Measurements from ENCODE around the gene PPARG. TPM values are rescaled to one million over a fixed set of nuclear protein-coding genes. Genes with fewer than 3 reads are reported as not detected.

PPARG gene
- polyA plus RNA-seq, 1 of the 3 experiments (the other 2 are of a cell fraction), result 2.8 TPM

GRCh38 chr3:12363397-12364195 lies 74.7 kb downstream of the PPARG start:
- no peak overlapping the region for H3K9ac ChIP-seq
- no peaks in the 10 kb centered on the region for H3K27me3 ChIP-seq (ENCODE audit: insufficient read depth)
- DNase-seq, result no peak
- H3K27ac ChIP-seq (ENCODE audit: low read depth in 2 of 2, low read length in 1 of 2), result no peak overlapping the region
- no peaks in the 10 kb centered on the region for H3F3A ChIP-seq (replicated peaks; ENCODE audit: insufficient read depth)
- H3K79me2 ChIP-seq (ENCODE audit: insufficient read depth), result no peaks in the 10 kb centered on the region
- H3K4me3 ChIP-seq (ENCODE audit: low read depth in 2 of 2, low read length in 1 of 2), result no peak overlapping the region
- no peaks in the 10 kb centered on the region for H3K4me1 ChIP-seq (ENCODE audit: control insufficient read depth in 1 of 2, insufficient read depth in 2 of 2, low read depth in 1 of 2, low read length in 1 of 2)
- H2AFZ ChIP-seq (ENCODE audit: low read depth), result no peak overlapping the region
- POLR2A ChIA-PET, result no interaction called here
- H3K9me2 ChIP-seq, result no peaks in the 10 kb centered on the region
- 74% methylated on average over 6 of the region's 6 CpGs for WGBS (ENCODE audit: low lambda C conversion rate)
- H3K36me3 ChIP-seq (replicated peaks in 1 of 2; ENCODE audit: control insufficient read depth in 1 of 2, insufficient read depth in 2 of 2, low read length in 1 of 2), result no peaks in the 10 kb centered on the region
- no peaks in the 10 kb centered on the region for H4K20me1 ChIP-seq (ENCODE audit: insufficient read depth)
- 0 out of 2 replicates have a peak, but pooled peaks cover 5% of the 10 kb centered on the region for H3K9me3 ChIP-seq
- CTCF ChIA-PET, result interaction anchor here (0.9 kb wide), 2 partner anchors 16 to 20 kb away, joined by 3 read pairs; no protein-coding TSS in a partner anchor
- no peak overlapping the region for H3K4me2 ChIP-seq
- TF ChIP-seq FOXJ3 (CRISPR knock-in tag; IDR thresholded peaks at IDR 0.05) (no peak), RFX5 (IDR thresholded peaks at IDR 0.05; ENCODE audit: low read length) (no peak), MEF2A (IDR thresholded peaks at IDR 0.05; ENCODE audit: borderline replicate concordance, low read depth) (no peak), YY1 (IDR thresholded peaks at IDR 0.05; ENCODE audit: low read depth) (no peak), EP300 (IDR thresholded peaks at IDR 0.05; ENCODE audit: borderline replicate concordance in 1 of 2, low read depth in 1 of 2, low read length in 1 of 2) (no peak), ELF1 (IDR thresholded peaks at IDR 0.05) (no peak), GATA2 (CRISPR knock-in tag; IDR thresholded peaks at IDR 0.05) (no peak), JUND (IDR thresholded peaks at IDR 0.05) (no peak)

- Histone ChIP-seq H3K9ac (no peak overlapping the region), H3K9me3 (0 out of 2 replicates have a peak, but pooled peaks cover 5% of the 10 kb centered on the region), H3K27ac (ENCODE audit: low read depth in 2 of 2, low read length in 1 of 2) (no peak overlapping the region), H3K36me3 (replicated peaks in 1 of 2; ENCODE audit: control insufficient read depth in 1 of 2, insufficient read depth in 2 of 2, low read length in 1 of 2) (no peaks in the 10 kb centered on the region), H3K27me3 (ENCODE audit: insufficient read depth) (no peaks in the 10 kb centered on the region), H3K4me1 (ENCODE audit: control insufficient read depth in 1 of 2, insufficient read depth in 2 of 2, low read depth in 1 of 2, low read length in 1 of 2) (peaks cover 0 to 2% of the 10 kb centered on the region in 2 experiments; a peak in 1 of 4 replicates), H3K4me2 (no peak overlapping the region), H3K9me2 (no peaks in the 10 kb centered on the region), H3K4me3 (ENCODE audit: low read depth in 2 of 2, low read length in 1 of 2) (no peak overlapping the region), H3K79me2 (ENCODE audit: insufficient read depth) (no peaks in the 10 kb centered on the region), H2AFZ (ENCODE audit: low read depth) (no peak overlapping the region), H4K20me1 (ENCODE audit: insufficient read depth) (no peaks in the 10 kb centered on the region), H3F3A (replicated peaks; ENCODE audit: insufficient read depth) (no peaks in the 10 kb centered on the region)
- 81% methylated on average over 3 of the region's 3 CpGs for WGBS (ENCODE audit: low lambda C conversion rate)
- ChIA-PET CTCF (no interaction called here), POLR2A (no interaction called here)
- DNase-seq, result no peak
- TF ChIP-seq NFIC (IDR thresholded peaks at IDR 0.05; ENCODE audit: borderline replicate concordance) (no peak), MEF2A (IDR thresholded peaks at IDR 0.05; ENCODE audit: borderline replicate concordance, low read depth) (no peak), EP300 (IDR thresholded peaks at IDR 0.05; ENCODE audit: borderline replicate concordance in 1 of 2, low read depth in 1 of 2, low read length in 1 of 2) (no peak), GABPA (IDR thresholded peaks at IDR 0.05; ENCODE audit: low read depth) (no peak), EZH2phosphoT487 (IDR thresholded peaks at IDR 0.05; ENCODE audit: borderline replicate concordance, low read depth) (no peak), FOSL2 (IDR thresholded peaks at IDR 0.05; ENCODE audit: borderline replicate concordance, low read depth) (no peak), USF2 (IDR thresholded peaks at IDR 0.05; ENCODE audit: borderline replicate concordance, low read depth, low read length) (no peak), JUND (IDR thresholded peaks at IDR 0.05) (no peak), TAF1 (IDR thresholded peaks at IDR 0.05; ENCODE audit: borderline replicate concordance, low read depth, low read length) (no peak), PBX3 (IDR thresholded peaks at IDR 0.05) (no peak), POLR2AphosphoS5 (IDR thresholded peaks at IDR 0.05; ENCODE audit: low read depth, low read length) (no peak), MAX (IDR thresholded peaks at IDR 0.05; ENCODE audit: low read depth) (no peak), RAD21 (IDR thresholded peaks at IDR 0.05; ENCODE audit: low read length) (no peak), SMC3 (IDR thresholded peaks at IDR 0.05; ENCODE audit: low read depth, low read length) (no peak), RCOR1 (IDR thresholded peaks at IDR 0.05; ENCODE audit: low read length) (no peak), TEAD4 (IDR thresholded peaks at IDR 0.05; ENCODE audit: borderline replicate concordance, insufficient read depth) (no peak), CTCF (IDR thresholded peaks at IDR 0.05) (no peak), MXI1 (IDR thresholded peaks at IDR 0.05; ENCODE audit: low read depth, low read length) (no peak)
Observed at GRCh38 chr3:12367346-12367745, 78.5 kb downstream of the PPARG start.

Measured in SK-N-SH (cell line).